Psoas muscle (tissue), 8 donors: ENCODE results near the gene MAP3K9. TPM values are rescaled to one million over a fixed set of nuclear protein-coding genes. Genes with fewer than 3 reads are reported as not detected.
"Not testable (repeated sequence)": the region's sequence is repeated elsewhere in the genome, so short reads cannot be mapped to it uniquely, and the experiment has no call there.

Source experiments
- ATAC-seq, 4 donors: fragments of 200-7000 bp; cut with Tn5 transposase; one replicate each; pipeline ENCODE4 v1.9.1; 2020; ENCODE audit warnings: moderate library complexity in 3 of 4, mild to moderate bottlenecking in 2 of 4
- DNase-seq, 2 donors: peaks; one replicate each; pipeline ENCODE4 v3.0.0-alpha.2; 2020
- H3K27ac ChIP-seq: fragments of 200-600 bp; one replicate; pipeline ENCODE4 v1.8.0; 2022
- H3K27me3 ChIP-seq, 3 donors: fragments of 200-600 bp in 1 of 3; one replicate each; pipeline versions ENCODE4 v1.6.1 to v1.8.0; 2013 to 2022; ENCODE audit warnings: low read length in 2 of 3, mild to moderate bottlenecking in 2 of 3, moderate library complexity in 1 of 3; ENCODE audit not compliant: insufficient read depth in 3 of 3
- H3K36me3 ChIP-seq, 2 donors: fragments of 200-600 bp in 1 of 2; one replicate each; pipeline versions ENCODE4 v1.6.1 to v1.8.0; 2013 to 2022; ENCODE audit warnings: low read depth in 1 of 2, mild to moderate bottlenecking in 1 of 2, moderate library complexity in 1 of 2; ENCODE audit not compliant: insufficient read depth in 1 of 2
- H3K4me1 ChIP-seq: fragments of 200-600 bp; one replicate; pipeline ENCODE4 v1.8.0; 2022
- H3K4me3 ChIP-seq: fragments of 200-600 bp; one replicate; pipeline ENCODE4 v1.8.0; 2022; ENCODE audit warnings: mild to moderate bottlenecking
- H3K9me3 ChIP-seq: fragments of 200-600 bp; one replicate; pipeline ENCODE4 v1.8.0; 2022
- CTCF ChIP-seq: fragments of 200-600 bp; IDR thresholded peaks from one replicate; pipeline ENCODE4 v1.8.0; 2022; ENCODE audit warnings: antibody characterized with exemption
- WGBS, 3 donors: extraction: QIAGEN DNeasy Blood & Tissue Kit; methylation state at CpG; one replicate each; pipeline versions ENCODE4 v1.1.6 to v1.1.7; 2013; 5-methylcytosine and 5-hydroxymethylcytosine counted together
- intact Hi-C, 2 donors: fragments of 100-400 bp; cut with DNase I; formaldehyde crosslinking; loops; one replicate each; pipeline versions ENCODE4 v1.11.0 to v1.14.2; 2022
- polyA plus RNA-seq, 3 donors: library from polyadenylated mRNA; stranded (reverse); fragments of 200-250 nt; gene quantifications; one replicate each; pipeline ENCODE4 v1.2.3, GENCODE V29; 2013
- total RNA-seq, 4 donors: library from RNA; stranded (reverse); fragmentation: NEBNext Ultra II Directional in 2 of 4; extraction: Animal tissue kit (Norgen Biotek cat#: 25700) in 2 of 4; gene quantifications; one replicate each; pipeline versions ENCODE4 v1.2.1 to v1.2.4, GENCODE V29; 2021 to 2023
- donor health status: healthy with polysubstance abuse.
- donor health status: DM: no; HTN: no; CAD: no; lungs with moderate emphysema.
- donor health status: Bipolar disorder and iron deficiency.
- donor health status: healthy.
- donor health status: DM: yes; HTN: yes; CAD: no.
- donor health status: DM: no; HTN: no; CAD: no.
- donor health status: DM: no; HTN: no; CAD: no.
- donor health status: DM: yes; HTN: yes; CAD: no.

Gene MAP3K9
- total and polyA plus RNA-seq, 7 donors = 0.44 to 4.3 (median 2.1) TPM

- ATAC-seq = no peak
- Histone ChIP-seq H3K9me3 (no peaks in the 10 kb centered on the region), H3K4me3 (no peak overlapping the region), H3K36me3 (no peaks in the 10 kb centered on the region), H3K27me3 (peaks cover 0 to 7% (median 0%) of the 10 kb centered on the region in 3 donors), H3K4me1 (no peaks in the 10 kb centered on the region), H3K27ac (no peak overlapping the region)
- DNase-seq = no peak
- TF ChIP-seq CTCF = no peak
- intact Hi-C loops = no loop called here
Observed at GRCh38 chr14:70706177-70706576, 103.1 kb downstream of the MAP3K9 start.

- intact Hi-C loops = no loop called here
- no peak for DNase-seq
- Histone ChIP-seq H3K4me1 (no peaks in the 10 kb centered on the region), H3K27me3 (peaks cover 0 to 7% (median 0%) of the 10 kb centered on the region in 3 donors), H3K4me3 (no peak overlapping the region), H3K36me3 (no peaks in the 10 kb centered on the region), H3K27ac (no peak overlapping the region), H3K9me3 (no peaks in the 10 kb centered on the region)
- ATAC-seq = no peak
- TF ChIP-seq CTCF = no peak
- 82 to 88% (median 82%) methylated on average over 1 of the region's 1 CpG for WGBS, 3 donors
Observed at GRCh38 chr14:70704960-70705359, 104.4 kb downstream of the MAP3K9 start.

- H3K36me3 ChIP-seq, H3K27me3 ChIP-seq, H3K4me1 ChIP-seq, H3K9me3 ChIP-seq, H3K27ac ChIP-seq, H3K4me3 ChIP-seq, DNase-seq, intact Hi-C loops, ATAC-seq: not testable (repeated sequence)
- 80 to 89% (median 89%) methylated on average over 1 of the region's 1 CpG for WGBS, 3 donors
Observed at GRCh38 chr14:70703621-70704168, 105.6 kb downstream of the MAP3K9 start.

GRCh38 chr14:70702161-70702560 lies 107.2 kb downstream of the MAP3K9 start:
- no peak for ATAC-seq
- peaks cover 0 to 7% (median 0%) of the 10 kb centered on the region in 3 donors for H3K27me3 ChIP-seq
- no peaks in the 10 kb centered on the region for H3K36me3 ChIP-seq
- no peak for DNase-seq
- intact Hi-C loops = no loop called here
- H3K27ac ChIP-seq = no peak overlapping the region
- H3K4me1 ChIP-seq = no peaks in the 10 kb centered on the region
- H3K9me3 ChIP-seq = no peaks in the 10 kb centered on the region
- 53 to 81% (median 78%) methylated on average over 3 of the region's 3 CpGs for WGBS, 3 donors
- TF ChIP-seq CTCF = no peak
- H3K4me3 ChIP-seq = no peak overlapping the region

- no peaks in the 10 kb centered on the region for H3K9me3 ChIP-seq
- ATAC-seq (no peak), DNase-seq (no peak)
- H3K36me3 ChIP-seq = no peaks in the 10 kb centered on the region
- H3K4me3 ChIP-seq = no peak overlapping the region
- TF ChIP-seq CTCF = no peak
- H3K27ac ChIP-seq = no peak overlapping the region
- H3K27me3 ChIP-seq = peaks cover 0 to 7% (median 0%) of the 10 kb centered on the region in 3 donors
- H3K4me1 ChIP-seq = no peaks in the 10 kb centered on the region
- intact Hi-C loops = no loop called here
Observed at GRCh38 chr14:70701610-70702009, 107.7 kb downstream of the MAP3K9 start.
